ENCODE data around the gene ONECUT3. TPM values are rescaled to one million over a fixed set of nuclear protein-coding genes. Genes with fewer than 3 reads are reported as not detected.
"Not testable (repeated sequence)": the region's sequence is repeated elsewhere in the genome, so short reads cannot be mapped to it uniquely, and the experiment has no call there.

ONECUT3 gene
- total RNA-seq, 1 donor from 2014 or later: not detected

- H3K36me3 ChIP-seq (ENCODE audit: control insufficient read depth, insufficient read depth, low read length): no peaks in the 10 kb centered on the region
- H3K27me3 ChIP-seq (ENCODE audit: control insufficient read depth, insufficient read depth, low read length): peaks cover 86% of the 10 kb centered on the region
- no peak for TF ChIP-seq CTCF (IDR thresholded peaks at IDR 0.05; ENCODE audit: insufficient read depth, low read length, poor library complexity, severe bottlenecking)
- H3K4me3 ChIP-seq (ENCODE audit: low read depth, low read length): no peak overlapping the region
- DNase-seq (ENCODE audit: low read depth): no peak
Observed at GRCh38 chr19:1756705-1757465, 3.6 kb downstream of the ONECUT3 start.

DNA sequence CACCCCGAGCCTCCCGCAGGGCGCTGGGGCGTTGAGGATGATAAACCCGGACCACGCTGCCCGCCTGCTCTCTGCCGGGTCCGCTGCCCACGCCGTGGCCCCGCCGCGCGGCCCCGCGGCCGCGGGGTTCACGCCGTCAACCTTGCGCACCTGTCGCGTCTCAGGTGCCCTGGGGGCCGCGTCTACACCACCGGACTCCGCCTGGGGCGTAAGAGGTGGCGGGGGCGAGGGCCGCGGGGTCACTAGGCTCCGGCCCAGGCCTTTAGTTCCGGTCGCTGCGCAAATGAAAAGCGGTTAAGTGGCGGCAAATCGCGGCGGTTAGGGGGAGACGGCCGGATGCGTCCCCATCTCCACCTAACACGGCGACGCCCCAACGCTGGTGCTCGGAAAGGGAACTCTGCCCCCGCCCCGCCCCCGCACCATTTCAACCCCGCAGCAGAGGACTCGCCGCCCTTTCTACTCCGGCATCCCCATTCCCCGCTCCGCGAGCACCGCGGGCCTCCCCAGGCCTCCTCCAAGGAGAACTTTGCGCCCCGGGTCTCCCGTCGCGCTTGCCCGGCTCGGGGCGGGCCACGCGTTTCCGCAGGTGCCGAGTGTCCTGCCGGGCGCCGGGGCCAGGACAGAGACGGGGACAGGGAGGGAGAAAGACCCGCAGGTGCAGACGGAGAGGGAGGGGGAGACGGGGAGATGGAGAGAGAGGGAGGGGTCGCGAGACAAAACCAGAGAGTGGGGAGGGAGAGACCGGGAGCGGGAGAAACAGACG, 4.3 kb downstream of the ONECUT3 start:
- Histone ChIP-seq H3K27me3 (ENCODE audit: control insufficient read depth, insufficient read depth, low read length) (peaks cover 86% of the 10 kb centered on the region), H3K36me3 (ENCODE audit: control insufficient read depth, insufficient read depth, low read length) (no peaks in the 10 kb centered on the region), H3K4me3 (ENCODE audit: low read depth, low read length) (no peak overlapping the region)
- DNase-seq (ENCODE audit: low read depth): no peak
- no peak for TF ChIP-seq CTCF (IDR thresholded peaks at IDR 0.05; ENCODE audit: insufficient read depth, low read length, poor library complexity, severe bottlenecking)

DNA sequence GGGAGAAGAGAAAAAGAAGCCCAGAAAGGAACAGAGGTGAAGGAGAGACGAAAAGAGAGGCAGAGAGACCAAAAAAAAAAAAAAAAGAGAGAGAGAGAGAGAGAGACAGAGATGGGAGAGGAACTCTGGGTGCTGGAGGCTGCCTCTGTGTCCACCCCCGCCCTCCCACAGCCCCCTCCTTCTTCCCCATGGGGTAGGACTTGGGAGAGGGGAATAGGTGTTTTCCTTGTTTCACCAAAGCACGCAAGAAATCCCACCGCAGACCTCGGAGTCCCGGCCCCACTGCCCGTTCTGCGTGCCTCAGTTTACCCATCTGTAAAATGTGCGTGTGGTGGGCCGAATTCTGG, 4.9 kb downstream of the ONECUT3 start:
- no peaks in the 10 kb centered on the region for H3K36me3 ChIP-seq (ENCODE audit: control insufficient read depth, insufficient read depth, low read length)
- H3K4me3 ChIP-seq (ENCODE audit: low read depth, low read length): no peak overlapping the region
- TF ChIP-seq CTCF (IDR thresholded peaks at IDR 0.05; ENCODE audit: insufficient read depth, low read length, poor library complexity, severe bottlenecking): no peak
- no peak for DNase-seq (ENCODE audit: low read depth)
- peaks cover 85% of the 10 kb centered on the region for H3K27me3 ChIP-seq (ENCODE audit: control insufficient read depth, insufficient read depth, low read length)

GRCh38 chr19:1758959-1759903, 5.9 kb downstream of the ONECUT3 start:
- Histone ChIP-seq H3K4me3 (ENCODE audit: low read depth, low read length) (no peak overlapping the region), H3K27me3 (ENCODE audit: control insufficient read depth, insufficient read depth, low read length) (peaks cover 95% of the 10 kb centered on the region), H3K36me3 (ENCODE audit: control insufficient read depth, insufficient read depth, low read length) (no peaks in the 10 kb centered on the region)
- TF ChIP-seq CTCF (IDR thresholded peaks at IDR 0.05; ENCODE audit: insufficient read depth, low read length, poor library complexity, severe bottlenecking): no peak
- DNase-seq (ENCODE audit: low read depth): no peak

DNA sequence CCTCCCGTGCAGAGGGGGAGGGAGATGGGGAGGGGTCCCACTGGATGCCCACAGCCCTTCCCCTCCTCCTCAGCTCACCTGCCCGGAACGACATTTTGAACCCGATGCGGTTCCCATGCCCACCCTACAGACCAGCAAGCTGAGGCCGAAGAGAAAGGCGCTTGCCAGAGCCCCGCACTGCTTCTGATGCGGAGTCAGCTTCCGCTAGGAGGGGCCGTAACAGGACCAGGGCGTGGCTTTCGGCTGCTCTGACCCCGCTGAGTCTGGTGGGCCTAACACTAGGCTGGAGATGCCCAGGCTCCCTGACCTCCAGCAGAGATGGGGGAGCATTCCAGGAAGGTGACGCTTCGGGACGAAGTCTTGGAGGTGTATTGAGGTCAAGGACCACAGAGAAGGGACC, 6.7 kb downstream of the ONECUT3 start:
- Histone ChIP-seq H3K4me3 (ENCODE audit: low read depth, low read length) (no peak overlapping the region), H3K27me3 (ENCODE audit: control insufficient read depth, insufficient read depth, low read length) (peaks cover 96% of the 10 kb centered on the region), H3K36me3 (ENCODE audit: control insufficient read depth, insufficient read depth, low read length) (no peaks in the 10 kb centered on the region)
- no peak for TF ChIP-seq CTCF (IDR thresholded peaks at IDR 0.05; ENCODE audit: insufficient read depth, low read length, poor library complexity, severe bottlenecking)
- DNase-seq (ENCODE audit: low read depth): no peak

GRCh38 chr19:1760786-1761527, 7.7 kb downstream of the ONECUT3 start:
- not testable (repeated sequence) for DNase-seq (ENCODE audit: low read depth); H3K36me3 ChIP-seq (ENCODE audit: control insufficient read depth, insufficient read depth, low read length); H3K4me3 ChIP-seq (ENCODE audit: low read depth, low read length)
- peaks cover 96% of the 10 kb centered on the region for H3K27me3 ChIP-seq (ENCODE audit: control insufficient read depth, insufficient read depth, low read length)
